ENCODE results near the gene CBFB. TPM values are rescaled to one million over a fixed set of nuclear protein-coding genes. Genes with fewer than 3 reads are reported as not detected.

CBFB gene
- total RNA-seq, 1 donor from 2014 or later, result 61.3 TPM

GRCh38 chr16:67145746-67146145 lies 116.8 kb downstream of the CBFB start:
- Mint-ChIP-seq H3K36me3 (ENCODE audit: low read depth) (peaks cover 23% of the 10 kb centered on the region), H3K4me1 (ENCODE audit: low read depth) (peaks cover 13% of the 10 kb centered on the region), H3K9me3 (ENCODE audit: low read depth) (no peaks in the 10 kb centered on the region), H3K27me3 (ENCODE audit: low read depth) (no peaks in the 10 kb centered on the region), H3K4me3 (ENCODE audit: unreplicated experiment) (no peak overlapping the region), H3K27ac (ENCODE audit: unreplicated experiment) (no peak overlapping the region)
- DNase-seq (ENCODE audit: low spot score), result peak; percentile 55
- TF ChIP-seq CTCF (IDR thresholded peaks at IDR 0.05), result no peak

- no peak overlapping the region for H3K4me3 Mint-ChIP-seq (ENCODE audit: unreplicated experiment)
- H3K27me3 Mint-ChIP-seq (ENCODE audit: low read depth), result no peaks in the 10 kb centered on the region
- H3K36me3 Mint-ChIP-seq (ENCODE audit: low read depth), result peaks cover 19% of the 10 kb centered on the region
- peaks cover 21% of the 10 kb centered on the region for H3K4me1 Mint-ChIP-seq (ENCODE audit: low read depth)
- H3K27ac Mint-ChIP-seq (ENCODE audit: unreplicated experiment), result peak overlapping the region; percentile 24
- TF ChIP-seq CTCF (IDR thresholded peaks at IDR 0.05), result no peak
- H3K9me3 Mint-ChIP-seq (ENCODE audit: low read depth), result no peaks in the 10 kb centered on the region
- DNase-seq (ENCODE audit: low spot score), result peak; percentile 67
Observed at GRCh38 chr16:67146523-67147357, 117.8 kb downstream of the CBFB start.

GRCh38 chr16:67147437-67148140 lies 118.6 kb downstream of the CBFB start:
- DNase-seq (ENCODE audit: low spot score), result peak; percentile 39
- Mint-ChIP-seq H3K4me1 (ENCODE audit: low read depth) (peaks cover 21% of the 10 kb centered on the region), H3K27me3 (ENCODE audit: low read depth) (no peaks in the 10 kb centered on the region), H3K9me3 (ENCODE audit: low read depth) (no peaks in the 10 kb centered on the region), H3K36me3 (ENCODE audit: low read depth) (peaks cover 18% of the 10 kb centered on the region), H3K27ac (ENCODE audit: unreplicated experiment) (no peak overlapping the region), H3K4me3 (ENCODE audit: unreplicated experiment) (no peak overlapping the region)
- TF ChIP-seq CTCF (IDR thresholded peaks at IDR 0.05), result no peak

GRCh38 chr16:67148221-67148620 lies 119.3 kb downstream of the CBFB start:
- no peaks in the 10 kb centered on the region for H3K27me3 Mint-ChIP-seq (ENCODE audit: low read depth)
- H3K9me3 Mint-ChIP-seq (ENCODE audit: low read depth), result no peaks in the 10 kb centered on the region
- peak overlapping the region; percentile 65 for H3K27ac Mint-ChIP-seq (ENCODE audit: unreplicated experiment)
- H3K36me3 Mint-ChIP-seq (ENCODE audit: low read depth), result peaks cover 14% of the 10 kb centered on the region
- H3K4me3 Mint-ChIP-seq (ENCODE audit: unreplicated experiment), result no peak overlapping the region
- peak; percentile 43 for DNase-seq (ENCODE audit: low spot score)
- no peak for TF ChIP-seq CTCF (IDR thresholded peaks at IDR 0.05)
- H3K4me1 Mint-ChIP-seq (ENCODE audit: low read depth), result peaks cover 21% of the 10 kb centered on the region

GRCh38 chr16:67148656-67149275 lies 119.8 kb downstream of the CBFB start:
- DNase-seq (ENCODE audit: low spot score), result no peak
- H3K4me1 Mint-ChIP-seq (ENCODE audit: low read depth), result peaks cover 21% of the 10 kb centered on the region
- peak overlapping the region; percentile 70 for H3K27ac Mint-ChIP-seq (ENCODE audit: unreplicated experiment)
- TF ChIP-seq CTCF (IDR thresholded peaks at IDR 0.05), result no peak
- peak overlapping the region; percentile 59 for H3K4me3 Mint-ChIP-seq (ENCODE audit: unreplicated experiment)
- H3K36me3 Mint-ChIP-seq (ENCODE audit: low read depth), result peaks cover 11% of the 10 kb centered on the region
- H3K9me3 Mint-ChIP-seq (ENCODE audit: low read depth), result no peaks in the 10 kb centered on the region
- no peaks in the 10 kb centered on the region for H3K27me3 Mint-ChIP-seq (ENCODE audit: low read depth)
